Stomach (tissue), 9 donors: ENCODE measurements around the gene MPST. TPM values are rescaled to one million over a fixed set of nuclear protein-coding genes. Genes with fewer than 3 reads are reported as not detected.

ENCODE experiments used
- DNase-seq, 2 donors: peaks; one replicate each; pipeline versions ENCODE4 v3.0.0 to v3.0.0-alpha.2; 2013 to 2019
- H3K27ac ChIP-seq, 5 donors: fragments of 200-600 bp in 4 of 5; sonication (generic) in 4 of 5; one replicate each; pipeline ENCODE4 v1.5.1; 2013 to 2019; ENCODE audit warnings: mild to moderate bottlenecking in 1 of 5, moderate library complexity in 1 of 5
- H3K27me3 ChIP-seq, 3 donors: fragments of 200-600 bp; sonication (generic); one replicate each; pipeline ENCODE4 v1.5.1; 2017 to 2019; ENCODE audit warnings: mixed run types in 1 of 3
- H3K36me3 ChIP-seq, 4 donors: fragments of 200-600 bp; sonication (generic); 1 replicate in 3 of 4; 2 replicates in 1 of 4; pipeline ENCODE4 v1.5.1; 2016 to 2019
- H3K4me1 ChIP-seq, 4 donors: fragments of 200-600 bp; sonication (generic); one replicate each; pipeline ENCODE4 v1.5.1; 2016 to 2019
- H3K4me3 ChIP-seq, 4 donors: fragments of 200-600 bp; sonication (generic) in 3 of 4; one replicate each; pipeline ENCODE4 v1.5.1; 2016 to 2019; ENCODE audit warnings: mild to moderate bottlenecking in 1 of 4
- H3K9me3 ChIP-seq, 4 donors: fragments of 200-600 bp; sonication (generic); one replicate each; pipeline ENCODE4 v1.5.1; 2016 to 2019
- CTCF ChIP-seq, 7 experiments: fragments of 450-650 bp in 4 of 7; fragments of 200-600 bp in 3 of 7; sonication (generic) in 3 of 7; IDR thresholded peaks; one replicate each; pipeline ENCODE4 v1.5.1; 2016 to 2019; ENCODE audit warnings: antibody characterized with exemption in 7 of 7, control low read depth in 2 of 7, mild to moderate bottlenecking in 1 of 7
- EP300 ChIP-seq: sonication (generic); formaldehyde crosslinking; IDR thresholded peaks from one replicate; pipeline ENCODE4 v1.6.1; 2017; ENCODE audit warnings: antibody characterized with exemption
- POLR2A ChIP-seq, 4 donors: fragments of 450-650 bp; IDR thresholded peaks; one replicate each; pipeline ENCODE4 v1.6.1; 2016; ENCODE audit warnings: antibody characterized with exemption in 4 of 4, control low read depth in 2 of 4, mild to moderate bottlenecking in 1 of 4, moderate library complexity in 1 of 4
- POLR2AphosphoS5 ChIP-seq, 3 donors: sonication (generic); formaldehyde crosslinking; IDR thresholded peaks; one replicate each; pipeline ENCODE4 v1.6.1; 2016; ENCODE audit warnings: antibody characterized with exemption in 3 of 3
- WGBS, 5 donors: extraction: QIAGEN DNeasy Blood & Tissue Kit in 3 of 5; methylation state at CpG; one replicate each; pipeline versions ENCODE4 v1.1.5 to v1.1.7; 2013 to 2018; 5-methylcytosine and 5-hydroxymethylcytosine counted together
- intact Hi-C: fragments of 100-400 bp; cut with DNase I; formaldehyde crosslinking; loops from one replicate; pipeline ENCODE4 v1.15.1; 2023; ENCODE audit warnings: low total_unique reads
- polyA plus RNA-seq, 3 donors: library from polyadenylated mRNA; stranded (reverse); fragments of 200-250 nt; gene quantifications; one replicate each; pipeline ENCODE4 v1.2.3, GENCODE V29; 2013
- total RNA-seq, 5 donors: library from RNA; depleted of rRNA; stranded (reverse); fragments of >200 nt; gene quantifications; one replicate each; pipeline versions ENCODE4 v1.1.0 to v1.2.3, GENCODE V29; 2014 to 2016
- donor health status: healthy with polysubstance abuse.
- donor health status: Bipolar disorder and iron deficiency.
- donor health status: healthy.

Gene MPST
- total and polyA plus RNA-seq, 8 donors = 48.3 to 1,943 (median 154) TPM

- peaks cover 50 to 85% (median 75%) of the 10 kb centered on the region in 4 donors for H3K4me1 ChIP-seq
- no peaks in the 10 kb centered on the region for H3K9me3 ChIP-seq
- intact Hi-C loops = no loop called here
- peak overlapping the region in 1 of 4 donors; percentile 6 for H3K4me3 ChIP-seq
- peak overlapping the region; percentile 50 to 97 (median 67) for H3K27ac ChIP-seq
- TF ChIP-seq CTCF (IDR thresholded peaks at IDR 0.05) = no peak
- TF ChIP-seq EP300 = no peak
- TF ChIP-seq POLR2A (IDR thresholded peaks at IDR 0.05) = no peak
- TF ChIP-seq POLR2AphosphoS5 (IDR thresholded peaks at IDR 0.05) = no peak
- peaks cover 0 to 10% (median 4%) of the 10 kb centered on the region in 4 donors for H3K36me3 ChIP-seq
- H3K27me3 ChIP-seq = no peaks in the 10 kb centered on the region
- no peak for DNase-seq
- 45 to 74% (median 58%) methylated on average over 4 of the region's 4 CpGs for WGBS, 5 donors
Observed at GRCh38 chr22:37015587-37015878, 4.0 kb upstream of the MPST start.

GRCh38 chr22:37016134-37016910 lies 3.2 kb upstream of the MPST start:
- H3K4me1 ChIP-seq = peaks cover 58 to 85% (median 77%) of the 10 kb centered on the region in 4 donors
- intact Hi-C loops = no loop called here
- H3K36me3 ChIP-seq = peaks cover 0 to 10% (median 4%) of the 10 kb centered on the region in 4 donors
- H3K4me3 ChIP-seq = peak overlapping the region in 1 of 4 donors; percentile 97
- no peaks in the 10 kb centered on the region for H3K27me3 ChIP-seq
- no peaks in the 10 kb centered on the region for H3K9me3 ChIP-seq
- peak; percentile 72 to 76 for DNase-seq
- peak in 2 of 3 donors; percentile 56 to 75 for TF ChIP-seq POLR2AphosphoS5 (IDR thresholded peaks at IDR 0.05)
- TF ChIP-seq CTCF (IDR thresholded peaks at IDR 0.05) = no peak
- H3K27ac ChIP-seq = peak overlapping the region; percentile 93 to 97 (median 94)
- 62 to 82% (median 71%) methylated on average over 14 of the region's 14 CpGs for WGBS, 5 donors

GRCh38 chr22:37017356-37017755 lies 2.2 kb upstream of the MPST start:
- peak overlapping the region; percentile 92 to 97 (median 96) for H3K4me3 ChIP-seq

More at GRCh38 chr22:37017356-37017755, 2.2 kb upstream of the MPST start:
- intact Hi-C loops = no loop called here
- H3K27ac ChIP-seq = peak overlapping the region; percentile 93 to 97 (median 94)
- DNase-seq = peak in 1 of 2 donors; percentile 40
- TF ChIP-seq POLR2A (IDR thresholded peaks at IDR 0.05) (no peak), POLR2AphosphoS5 (IDR thresholded peaks at IDR 0.05) (no peak), CTCF (IDR thresholded peaks at IDR 0.05) (no peak), EP300 (no peak)
- H3K27me3 ChIP-seq = no peaks in the 10 kb centered on the region
- WGBS, 5 donors = 35 to 73% (median 42%) methylated on average over 5 to 10 of the region's 10 CpGs
- peaks cover 0 to 10% (median 4%) of the 10 kb centered on the region in 4 donors for H3K36me3 ChIP-seq
- no peaks in the 10 kb centered on the region for H3K9me3 ChIP-seq
- peaks cover 61 to 85% (median 77%) of the 10 kb centered on the region in 4 donors for H3K4me1 ChIP-seq
